Activated naive CD8-positive, alpha-beta T cell treated with anti-CD3 and anti-CD28 coated beads, Interleukin-2, amount 10 ng/mL, durations not matched to agents 7 days and 5 days (primary cell): Measurements from ENCODE around the gene ZSWIM4. TPM values are rescaled to one million over a fixed set of nuclear protein-coding genes. Genes with fewer than 3 reads are reported as not detected.

Experiments used
- ATAC-seq: fragments of 150-1000 bp; cut with Tn5 transposase; one replicate; pipeline ENCODE4 v1.10.0; 2021; ENCODE audit warnings: low read depth, moderate library complexity
- POLR2A ChIA-PET: fragments of 350-600 bp; sonication (Branson Sonifier 250); formaldehyde crosslinking; loops from one replicate; lab custom pipeline; 2021; ENCODE audit warnings: antibody characterized with exemption; lab: Charles Lee
- DNase-seq: peaks from one replicate; pipeline ENCODE4 v3.0.0; 2021
- H3K27ac Mint-ChIP-seq: one replicate; pipeline ENCODE4 v1.8.0; 2022; ENCODE audit warnings: mild to moderate bottlenecking, mixed read lengths
- H3K27me3 Mint-ChIP-seq: one replicate; pipeline ENCODE4 v1.8.0; 2022; ENCODE audit warnings: mild to moderate bottlenecking, moderate library complexity, mixed read lengths
- H3K36me3 Mint-ChIP-seq: one replicate; pipeline ENCODE4 v1.8.0; 2021; ENCODE audit warnings: mild to moderate bottlenecking, mixed read lengths
- H3K4me1 Mint-ChIP-seq: one replicate; pipeline ENCODE4 v1.8.0; 2021; ENCODE audit warnings: mixed read lengths
- H3K4me3 Mint-ChIP-seq: one replicate; pipeline ENCODE4 v1.8.0; 2022; ENCODE audit warnings: mild to moderate bottlenecking, moderate library complexity, mixed read lengths
- H3K9me3 Mint-ChIP-seq: one replicate; pipeline ENCODE4 v1.8.0; 2021; ENCODE audit warnings: mixed read lengths
- total RNA-seq, 2 experiments: library from RNA; stranded (reverse); gene quantifications; one replicate each; pipeline ENCODE4 v1.2.3, GENCODE V29; 2021

Gene ZSWIM4
- total RNA-seq, 2 experiments from 2014 or later: 9.6 to 9.9 TPM

DNA sequence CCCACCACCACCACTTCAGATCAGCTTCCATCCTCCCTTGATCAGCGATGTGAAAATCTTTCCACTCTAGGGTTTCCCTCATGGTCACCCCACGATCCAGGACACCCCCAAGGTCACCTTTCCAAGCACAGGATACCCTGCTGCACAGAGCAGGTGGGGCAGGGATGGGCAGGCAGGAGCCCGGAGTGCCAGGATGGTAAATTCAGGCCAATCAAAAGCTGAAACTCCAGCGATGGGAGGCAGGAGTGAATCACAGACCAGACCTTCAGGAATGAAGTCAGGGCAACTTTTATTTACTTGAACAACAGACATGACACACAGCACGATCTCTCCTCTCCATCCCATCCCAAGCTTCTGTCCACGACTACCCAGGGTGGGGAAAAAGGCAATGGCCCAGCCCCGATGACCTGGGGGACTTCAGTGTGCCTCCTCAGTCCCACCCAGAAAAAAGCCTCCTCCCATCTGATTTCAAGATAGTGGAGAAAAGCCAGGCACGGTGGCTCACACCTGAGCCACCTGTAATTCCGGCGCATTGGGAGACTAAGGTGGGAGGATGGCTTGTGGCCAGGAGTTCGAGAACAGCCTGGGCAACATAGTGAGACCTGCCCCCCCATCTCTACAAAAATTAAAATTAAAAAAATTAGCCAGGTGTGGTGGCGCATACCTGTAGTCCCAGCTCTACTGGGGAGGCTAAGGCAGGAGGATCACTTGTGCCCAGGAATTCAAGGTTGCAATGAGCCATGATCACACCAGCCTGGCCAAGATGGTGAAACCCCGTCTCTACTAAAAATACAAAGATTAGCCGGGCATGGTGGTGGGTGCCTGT, 39.2 kb downstream of the ZSWIM4 start:
- peaks cover 35% of the 10 kb centered on the region for H3K4me1 Mint-ChIP-seq
- peak overlapping the region; percentile 88 for H3K4me3 Mint-ChIP-seq
- DNase-seq: peak; percentile 41
- ATAC-seq: no peak
- no peaks in the 10 kb centered on the region for H3K9me3 Mint-ChIP-seq
- POLR2A ChIA-PET: interaction anchor here (0.9 to 8.5 kb wide), 4 partner anchors 16 to 46 kb away, joined by 5 to 203 read pairs (median 84); partner anchors contain the start of gene ZSWIM4
- no peaks in the 10 kb centered on the region for H3K27me3 Mint-ChIP-seq
- peak overlapping the region; percentile 83 for H3K27ac Mint-ChIP-seq
- H3K36me3 Mint-ChIP-seq: peaks cover 30% of the 10 kb centered on the region

DNA sequence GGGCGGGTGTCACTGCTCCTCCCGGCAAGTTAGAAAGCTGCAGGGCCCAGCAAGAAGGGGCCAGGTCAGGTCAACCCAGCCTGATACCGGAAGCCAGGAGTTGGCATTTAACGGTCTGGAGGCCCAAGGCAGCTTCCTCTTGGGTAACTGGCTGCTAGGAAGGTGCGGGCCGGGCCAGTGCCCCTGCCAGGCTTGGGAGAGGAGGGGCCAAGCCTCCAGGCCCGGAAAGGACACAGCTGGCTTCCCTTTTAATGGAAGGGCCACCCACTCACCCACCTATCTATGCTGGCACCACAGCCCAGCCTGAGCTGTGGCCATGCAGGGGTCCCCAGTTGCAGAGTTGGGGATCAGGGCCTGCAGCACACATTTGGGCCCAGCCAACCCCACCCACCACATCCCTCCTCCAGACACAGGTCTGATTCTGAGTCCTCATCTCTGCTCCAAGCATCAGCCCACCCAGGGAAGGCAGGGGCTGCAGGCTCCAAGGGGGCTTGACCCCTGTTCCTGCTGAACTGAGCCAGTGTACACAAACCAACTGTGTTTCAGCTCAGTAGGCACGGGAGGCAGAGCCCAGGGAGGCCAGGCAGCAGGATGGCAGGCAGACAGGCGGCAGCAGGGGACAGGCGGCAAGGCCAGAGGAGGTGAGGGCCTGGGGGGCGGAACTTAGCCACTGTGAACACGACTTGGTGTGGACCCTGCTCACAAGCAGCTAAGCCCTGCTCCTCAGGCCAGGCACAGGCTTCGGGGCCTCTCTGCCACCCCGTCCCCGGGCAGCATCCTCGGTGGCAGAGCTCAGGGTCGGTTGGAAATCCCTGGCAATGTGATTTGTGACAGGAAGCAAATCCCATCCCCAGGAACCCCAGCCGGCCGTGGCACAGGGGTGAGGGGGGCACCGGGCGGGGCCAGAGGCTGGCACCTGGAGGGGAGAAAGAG, 40.8 kb downstream of the ZSWIM4 start:
- Mint-ChIP-seq H3K27ac (peak overlapping the region; percentile 91), H3K27me3 (no peaks in the 10 kb centered on the region), H3K4me3 (peak overlapping the region; percentile 79), H3K36me3 (peaks cover 35% of the 10 kb centered on the region), H3K9me3 (no peaks in the 10 kb centered on the region), H3K4me1 (peaks cover 38% of the 10 kb centered on the region)
- DNase-seq: no peak
- no peak for ATAC-seq
- POLR2A ChIA-PET: interaction anchor here (0.8 to 8.5 kb wide), 16 partner anchors 11 to 682 kb away, joined by 3 to 203 read pairs (median 7); partner anchors contain the start of genes ADGRE5, C19orf53, DNAJB1 and MRI1

DNA sequence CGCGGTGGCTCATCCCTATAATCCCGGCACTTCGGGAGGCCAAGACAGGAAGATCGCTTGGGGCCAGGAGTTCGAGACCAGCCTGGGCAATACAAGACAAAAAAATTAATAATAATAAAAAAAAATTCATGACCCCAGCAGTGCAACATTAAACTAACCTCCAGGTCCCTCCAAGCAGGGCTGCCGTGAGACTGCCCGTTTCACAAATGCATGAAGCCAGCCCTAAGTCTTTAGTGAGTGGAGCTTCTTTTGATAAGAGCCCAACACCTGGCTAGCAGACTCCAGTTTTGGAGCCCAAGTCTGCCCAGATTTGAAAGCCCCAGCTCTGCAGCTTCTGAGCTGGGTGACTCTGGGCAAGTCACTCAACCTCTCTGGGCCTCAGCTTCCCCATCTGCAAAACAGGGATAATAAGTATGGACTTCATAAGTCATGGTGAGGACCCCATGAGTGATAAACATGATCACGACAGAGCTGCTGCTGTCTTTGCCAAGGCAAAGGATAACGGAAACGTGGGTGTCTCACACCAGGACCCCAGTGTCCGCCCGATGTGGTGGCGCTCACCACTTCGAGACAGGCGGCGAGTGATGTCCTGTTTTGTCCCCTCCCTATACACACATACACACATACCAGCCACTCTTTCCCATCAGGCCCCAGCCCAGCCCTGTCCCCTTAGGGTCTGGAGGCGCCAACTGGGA, 43.3 kb downstream of the ZSWIM4 start:
- H3K4me3 Mint-ChIP-seq: peak overlapping the region; percentile 95
- ATAC-seq (no peak), DNase-seq (no peak)
- peaks cover 31% of the 10 kb centered on the region for H3K36me3 Mint-ChIP-seq
- peak overlapping the region; percentile 96 for H3K27ac Mint-ChIP-seq
- peaks cover 33% of the 10 kb centered on the region for H3K4me1 Mint-ChIP-seq
- H3K27me3 Mint-ChIP-seq: no peaks in the 10 kb centered on the region
- POLR2A ChIA-PET: interaction anchor here (0.6 to 8.5 kb wide), 10 partner anchors 12 to 684 kb away, joined by 3 to 203 read pairs (median 20); partner anchors contain the start of gene ZSWIM4
- no peaks in the 10 kb centered on the region for H3K9me3 Mint-ChIP-seq

DNA sequence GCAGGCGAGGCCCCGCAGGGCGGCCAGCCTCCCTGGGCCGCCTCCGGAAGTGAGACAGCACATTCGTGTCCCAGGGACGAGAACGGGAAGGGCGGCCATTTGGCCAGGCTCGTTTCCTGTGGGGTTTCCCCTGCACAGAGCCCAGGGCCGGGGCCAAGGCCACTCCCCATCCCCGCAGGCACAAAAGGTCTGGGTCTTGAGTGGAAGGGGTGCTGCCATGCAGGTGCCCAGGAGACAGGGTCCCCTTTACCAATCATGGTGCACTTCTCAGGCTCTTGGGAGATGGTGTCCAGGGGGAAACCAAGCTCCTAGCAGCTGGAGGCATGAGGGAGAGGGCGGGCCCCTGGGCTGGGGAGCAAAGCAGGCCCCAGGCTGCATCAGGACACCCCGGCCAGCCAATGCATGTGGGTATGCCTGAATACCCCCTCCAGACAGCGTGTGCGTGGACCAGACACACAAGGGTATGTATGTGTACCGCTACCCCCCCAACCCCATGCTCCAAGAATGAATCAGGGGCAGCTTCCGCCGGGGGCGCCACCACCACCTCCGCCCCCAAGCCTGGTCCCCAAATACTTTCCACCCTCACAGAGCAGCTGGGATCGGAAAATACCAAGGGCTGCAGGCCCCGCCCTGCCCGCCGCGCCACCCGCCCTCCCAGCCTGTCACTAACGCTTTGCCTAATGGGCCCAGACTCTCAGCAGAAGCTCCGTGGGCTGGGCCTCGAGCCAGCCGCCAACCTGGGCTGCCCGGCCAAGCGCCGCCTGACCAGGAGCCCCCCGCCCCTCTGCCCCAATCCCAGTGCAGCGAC, 44.1 kb downstream of the ZSWIM4 start:
- Mint-ChIP-seq H3K27ac (peak overlapping the region; percentile 96), H3K9me3 (no peaks in the 10 kb centered on the region), H3K27me3 (no peaks in the 10 kb centered on the region), H3K4me3 (peak overlapping the region; percentile 95), H3K4me1 (peaks cover 28% of the 10 kb centered on the region), H3K36me3 (peaks cover 27% of the 10 kb centered on the region)
- POLR2A ChIA-PET: interaction anchor here (0.6 to 8.5 kb wide), 14 partner anchors 11 to 684 kb away, joined by 3 to 203 read pairs (median 4); partner anchors contain the start of genes C19orf53, RFX1 and ZSWIM4
- peak; percentile 82 for DNase-seq
- ATAC-seq: peak; percentile 42

DNA sequence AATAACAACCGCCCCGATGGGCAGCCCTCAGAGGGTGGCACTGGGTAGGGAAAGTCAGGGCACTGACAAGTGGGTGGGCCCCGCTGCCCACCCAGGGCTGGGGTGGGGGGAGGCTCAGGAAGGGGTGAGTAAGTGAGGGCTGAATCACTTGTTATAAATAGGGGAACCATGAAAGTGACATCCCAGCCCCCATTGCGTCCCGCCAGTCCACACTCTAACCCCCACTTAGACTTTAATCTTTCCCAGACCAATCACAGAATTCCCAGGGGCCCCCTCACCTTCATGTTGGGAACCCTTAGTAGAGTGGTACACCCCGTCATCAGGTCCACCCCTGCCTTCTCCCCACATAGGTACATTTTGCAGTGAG, 44.7 kb downstream of the ZSWIM4 start:
- POLR2A ChIA-PET: interaction anchor here (0.7 to 8.5 kb wide), 12 partner anchors 10 to 685 kb away, joined by 3 to 203 read pairs (median 6); partner anchors contain the start of genes C19orf53, RFX1 and ZSWIM4
- H3K9me3 Mint-ChIP-seq: no peaks in the 10 kb centered on the region
- H3K36me3 Mint-ChIP-seq: peaks cover 24% of the 10 kb centered on the region
- peaks cover 31% of the 10 kb centered on the region for H3K4me1 Mint-ChIP-seq
- ATAC-seq (no peak), DNase-seq (no peak)
- peak overlapping the region; percentile 95 for H3K4me3 Mint-ChIP-seq
- H3K27me3 Mint-ChIP-seq: no peaks in the 10 kb centered on the region
- H3K27ac Mint-ChIP-seq: peak overlapping the region; percentile 96

GRCh38 chr19:13840305-13841085, 45.3 kb downstream of the ZSWIM4 start:
- POLR2A ChIA-PET: interaction anchor here (0.9 to 8.5 kb wide), 12 partner anchors 10 to 669 kb away, joined by 3 to 203 read pairs (median 7); partner anchors contain the start of genes C19orf53, RFX1 and ZSWIM4
- peak overlapping the region; percentile 96 for H3K27ac Mint-ChIP-seq
- no peaks in the 10 kb centered on the region for H3K27me3 Mint-ChIP-seq
- ATAC-seq: no peak
- peak overlapping the region; percentile 95 for H3K4me3 Mint-ChIP-seq
- H3K4me1 Mint-ChIP-seq: peaks cover 34% of the 10 kb centered on the region
- peak; percentile 55 for DNase-seq
- H3K36me3 Mint-ChIP-seq: peaks cover 19% of the 10 kb centered on the region
- no peaks in the 10 kb centered on the region for H3K9me3 Mint-ChIP-seq

- DNase-seq: peak; percentile 61
- peak overlapping the region; percentile 95 for H3K4me3 Mint-ChIP-seq
Measured at GRCh38 chr19:13841086-13841961, 46.1 kb downstream of the ZSWIM4 start.

GRCh38 chr19:13841962-13842290, 46.7 kb downstream of the ZSWIM4 start:
- no peak for ATAC-seq
- Mint-ChIP-seq H3K4me1 (peaks cover 44% of the 10 kb centered on the region), H3K27ac (peak overlapping the region; percentile 96), H3K9me3 (no peaks in the 10 kb centered on the region), H3K36me3 (peaks cover 14% of the 10 kb centered on the region), H3K4me3 (peak overlapping the region; percentile 95), H3K27me3 (no peaks in the 10 kb centered on the region)
- peak; percentile 42 for DNase-seq
- POLR2A ChIA-PET: interaction anchor here (0.5 to 3.7 kb wide), 9 partner anchors 14 to 540 kb away, joined by 3 to 33 read pairs (median 4); partner anchors contain the start of genes ADGRE5, MRI1 and ZSWIM4

More at GRCh38 chr19:13841086-13841961, 46.1 kb downstream of the ZSWIM4 start:
- POLR2A ChIA-PET: interaction anchor here (0.5 to 3.7 kb wide), 10 partner anchors 14 to 540 kb away, joined by 3 to 33 read pairs (median 5); partner anchors contain the start of genes ADGRE5, C19orf53, MRI1 and ZSWIM4
- ATAC-seq: no peak
- H3K27me3 Mint-ChIP-seq: no peaks in the 10 kb centered on the region
- H3K9me3 Mint-ChIP-seq: no peaks in the 10 kb centered on the region
- H3K36me3 Mint-ChIP-seq: peaks cover 14% of the 10 kb centered on the region
- H3K27ac Mint-ChIP-seq: peak overlapping the region; percentile 96
- H3K4me1 Mint-ChIP-seq: peaks cover 39% of the 10 kb centered on the region

- peak overlapping the region; percentile 95 for H3K4me3 Mint-ChIP-seq
- DNase-seq: peak; percentile 84
- H3K27me3 Mint-ChIP-seq: no peaks in the 10 kb centered on the region
- H3K27ac Mint-ChIP-seq: peak overlapping the region; percentile 96
- ATAC-seq: peak; percentile 8
- H3K9me3 Mint-ChIP-seq: no peaks in the 10 kb centered on the region
- POLR2A ChIA-PET: interaction anchor here (0.5 to 3.7 kb wide), 4 partner anchors 15 to 94 kb away, joined by 3 to 33 read pairs (median 5); partner anchors contain the start of gene ZSWIM4
- peaks cover 14% of the 10 kb centered on the region for H3K36me3 Mint-ChIP-seq
- peaks cover 39% of the 10 kb centered on the region for H3K4me1 Mint-ChIP-seq
Measured at GRCh38 chr19:13842291-13843103, 47.3 kb downstream of the ZSWIM4 start.
